H7 (cell line): ENCODE data around the gene PFDN5. TPM values are rescaled to one million over a fixed set of nuclear protein-coding genes. Genes with fewer than 3 reads are reported as not detected.
"Not testable (repeated sequence)": the region's sequence is repeated elsewhere in the genome, so short reads cannot be mapped to it uniquely, and the experiment has no call there.

Experiments
- DNase-seq: peaks from one replicate; pipeline ENCODE4 v3.0.0; 2012
- H3K27me3 ChIP-seq: 2 replicates; pipeline ENCODE4 v1.6.0; 2011; ENCODE audit warnings: mild to moderate bottlenecking, low read length; ENCODE audit not compliant: control insufficient read depth, insufficient read depth
- H3K36me3 ChIP-seq: replicated peaks from 2 replicates; pipeline ENCODE4 v1.5.1; 2011; ENCODE audit warnings: low read length; ENCODE audit not compliant: control insufficient read depth, insufficient read depth
- H3K4me3 ChIP-seq: 2 replicates; pipeline ENCODE4 v1.5.1; 2011; ENCODE audit warnings: low read depth, mild to moderate bottlenecking, control low read depth, low read length, moderate library complexity; ENCODE audit not compliant: insufficient read depth
- total RNA-seq: library from RNA; depleted of rRNA; stranded (reverse); fragments of >200 nt; shearing (Covaris generic); gene quantifications from 2 replicates; pipeline ENCODE4 v1.2.3, GENCODE V29; 2014

The PFDN5 gene
- total RNA-seq, 1 experiment from 2014 or later = 242 TPM

DNA sequence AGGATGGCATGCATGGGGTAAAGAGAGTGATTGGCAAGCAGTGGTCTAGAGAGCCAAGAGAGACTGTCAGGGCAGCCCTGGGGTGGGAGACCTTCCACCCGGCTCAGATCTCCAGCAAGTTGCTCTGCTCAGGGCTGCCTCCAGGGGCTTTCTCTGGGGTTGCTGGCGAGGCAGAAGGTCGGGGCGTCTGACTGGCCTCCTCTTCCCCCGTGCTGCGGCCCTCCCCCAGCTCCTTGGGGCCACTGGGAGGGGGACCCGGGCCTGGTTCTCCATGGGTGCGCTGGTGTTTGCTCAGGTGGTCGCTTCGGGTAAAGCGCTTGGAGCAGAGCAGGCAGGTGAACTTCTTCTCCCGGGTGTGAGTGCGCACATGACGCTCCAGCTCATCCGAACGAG lies 32.7 kb downstream of the PFDN5 start:
- no peak overlapping the region for H3K4me3 ChIP-seq
- H3K36me3 ChIP-seq = no peaks in the 10 kb centered on the region
- peak; percentile 90 for DNase-seq
- peaks cover 39% of the 10 kb centered on the region for H3K27me3 ChIP-seq

- Histone ChIP-seq H3K27me3 (peaks cover 33% of the 10 kb centered on the region), H3K4me3 (no peak overlapping the region), H3K36me3 (no peaks in the 10 kb centered on the region)
- DNase-seq = no peak
Measured at GRCh38 chr12:53330671-53331070, 35.3 kb downstream of the PFDN5 start.

DNA sequence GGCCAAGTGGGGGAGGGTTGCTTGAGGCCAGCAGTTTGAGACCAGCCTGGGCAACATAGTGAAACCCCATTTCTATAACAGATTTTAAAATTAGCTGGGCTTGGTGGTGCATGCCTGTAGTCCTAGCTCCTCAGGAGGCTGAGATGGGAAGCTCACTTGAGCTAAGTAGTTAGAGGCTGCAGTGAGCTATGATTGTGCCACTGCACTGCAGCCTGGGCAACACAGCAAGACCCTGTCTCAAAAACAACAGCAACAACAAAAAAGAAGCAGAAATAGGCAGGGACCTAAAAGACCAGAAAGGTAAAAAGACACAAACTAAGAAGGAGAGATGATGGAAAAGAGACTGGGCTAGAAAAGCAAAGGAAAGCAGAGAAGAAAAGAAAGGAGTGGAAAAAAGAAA lies 37.0 kb downstream of the PFDN5 start:
- DNase-seq, H3K36me3 ChIP-seq, H3K4me3 ChIP-seq: not testable (repeated sequence)
- H3K27me3 ChIP-seq = peaks cover 27% of the 10 kb centered on the region

GRCh38 chr12:53332744-53333143 lies 37.4 kb downstream of the PFDN5 start:
- Histone ChIP-seq H3K36me3 (no peaks in the 10 kb centered on the region), H3K27me3 (peaks cover 28% of the 10 kb centered on the region), H3K4me3 (no peak overlapping the region)
- DNase-seq = peak; percentile 39

DNA sequence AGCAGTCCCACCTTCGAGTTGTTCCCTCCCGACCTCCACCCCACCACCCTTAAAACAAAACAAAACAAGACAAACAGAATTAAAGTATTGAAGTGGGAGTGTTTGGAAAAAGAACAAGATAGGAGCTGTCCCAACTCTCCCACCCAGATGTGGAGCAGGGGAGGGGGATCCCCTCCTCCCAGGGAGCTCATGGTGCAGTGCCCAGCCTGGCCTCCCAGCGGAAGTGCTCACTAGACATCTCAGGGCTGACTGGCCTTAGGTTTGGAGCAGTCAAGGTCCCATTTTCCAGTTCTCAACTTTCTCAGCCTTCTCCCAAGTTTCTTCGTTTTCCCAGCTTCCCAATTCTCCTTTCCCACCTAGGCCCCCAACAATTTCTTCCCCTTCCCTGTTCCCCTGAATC lies 37.9 kb downstream of the PFDN5 start:
- DNase-seq = peak; percentile 38
- Histone ChIP-seq H3K4me3 (no peak overlapping the region), H3K27me3 (peaks cover 25% of the 10 kb centered on the region), H3K36me3 (no peaks in the 10 kb centered on the region)

DNA sequence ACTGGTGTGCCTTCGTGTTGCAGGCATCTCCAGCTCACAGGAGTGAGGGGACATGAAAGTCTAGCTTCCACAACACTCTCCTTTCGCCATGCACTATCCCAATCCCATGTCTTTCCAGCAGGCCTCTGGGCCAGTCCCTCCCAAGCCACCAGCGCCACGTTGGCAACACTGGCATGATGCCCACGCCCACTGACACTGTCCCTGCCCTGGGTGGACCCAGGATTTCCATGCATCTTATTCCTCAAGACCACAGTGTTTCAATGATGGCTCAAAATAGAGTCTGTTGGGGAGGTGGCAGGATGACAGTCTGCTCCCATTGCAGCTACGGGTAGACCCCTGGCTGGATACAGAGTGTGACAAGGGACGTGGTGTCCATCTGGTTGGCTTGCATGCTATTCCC lies 38.5 kb downstream of the PFDN5 start:
- no peaks in the 10 kb centered on the region for H3K36me3 ChIP-seq
- DNase-seq = peak; percentile 26
- H3K4me3 ChIP-seq = no peak overlapping the region
- H3K27me3 ChIP-seq = peaks cover 21% of the 10 kb centered on the region

GRCh38 chr12:53334822-53335221 lies 39.5 kb downstream of the PFDN5 start:
- peaks cover 18% of the 10 kb centered on the region for H3K27me3 ChIP-seq
- DNase-seq = no peak
- no peak overlapping the region for H3K4me3 ChIP-seq
- H3K36me3 ChIP-seq = no peaks in the 10 kb centered on the region

GRCh38 chr12:53336181-53336681 lies 40.9 kb downstream of the PFDN5 start, which contains the start of gene SP7:
Gene SP7, minus strand, starts transcription at chr12:53336354. Its CDS starts 708 bp downstream, at chr12:53335646.
- peak; percentile 63 for DNase-seq
- peaks cover 16% of the 10 kb centered on the region for H3K27me3 ChIP-seq
- peak within 1 kb of the TSS; percentile 16; the same call in 1 of the 2 replicates for H3K4me3 ChIP-seq
- no peaks in the 10 kb centered on the region for H3K36me3 ChIP-seq

DNA sequence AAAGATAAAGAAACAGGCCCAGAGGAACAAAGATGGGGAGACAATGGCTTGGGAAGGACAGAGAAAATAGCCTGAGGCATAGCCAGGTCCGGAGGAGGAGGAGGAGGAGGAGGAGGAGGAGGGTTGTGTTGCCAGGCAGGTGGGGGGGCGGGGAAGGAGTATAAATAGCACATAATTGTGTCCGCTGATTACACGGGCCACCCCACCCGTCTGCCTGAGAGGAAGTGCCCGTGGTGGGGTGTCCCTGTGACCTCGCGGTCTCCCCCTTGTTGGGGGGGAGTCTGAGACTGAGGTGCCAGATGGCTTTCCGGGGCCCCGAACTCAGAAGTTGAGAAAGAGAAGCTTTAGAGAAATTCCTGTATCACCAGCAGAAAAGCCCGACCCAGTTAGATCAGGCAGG lies 42.7 kb downstream of the PFDN5 start:
- H3K4me3 ChIP-seq = no peak overlapping the region
- H3K27me3 ChIP-seq = peaks cover 16% of the 10 kb centered on the region
- no peaks in the 10 kb centered on the region for H3K36me3 ChIP-seq
- peak; percentile 40 for DNase-seq

- no peaks in the 10 kb centered on the region for H3K36me3 ChIP-seq
- DNase-seq = peak; percentile 63
- H3K27me3 ChIP-seq = peaks cover 16% of the 10 kb centered on the region
- H3K4me3 ChIP-seq = no peak overlapping the region
Measured at GRCh38 chr12:53338916-53339315, 43.6 kb downstream of the PFDN5 start.

GRCh38 chr12:53340398-53340797 lies 45.1 kb downstream of the PFDN5 start:
- peaks cover 22% of the 10 kb centered on the region for H3K27me3 ChIP-seq
- DNase-seq = peak; percentile 47
- no peaks in the 10 kb centered on the region for H3K36me3 ChIP-seq
- no peak overlapping the region for H3K4me3 ChIP-seq

DNA sequence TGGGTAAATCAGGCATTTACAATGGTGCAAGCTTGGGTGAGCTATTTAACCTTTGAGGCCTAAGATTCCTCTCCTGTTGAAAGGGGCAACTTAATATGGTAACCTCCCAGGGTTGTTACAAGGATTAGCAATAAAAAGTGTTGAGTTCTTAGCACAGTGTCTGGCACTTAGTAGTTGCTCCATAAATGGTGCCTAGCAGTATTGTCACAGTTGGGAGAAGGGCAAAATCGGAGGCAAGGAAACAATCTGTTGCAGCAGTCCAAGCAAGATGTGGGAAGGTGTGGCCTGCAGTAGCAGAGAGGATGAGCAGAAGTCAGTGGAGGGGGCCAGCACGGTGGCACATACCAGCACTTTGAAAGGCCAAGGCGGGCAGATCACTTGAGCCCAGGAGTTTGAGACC lies 48.1 kb downstream of the PFDN5 start:
- Histone ChIP-seq H3K36me3 (no peaks in the 10 kb centered on the region), H3K27me3 (peaks cover 7% of the 10 kb centered on the region), H3K4me3 (no peak overlapping the region)
- DNase-seq = no peak

- peaks cover 7% of the 10 kb centered on the region for H3K27me3 ChIP-seq
- no peak for DNase-seq
Measured at GRCh38 chr12:53343969-53344368, 48.6 kb downstream of the PFDN5 start.

DNA sequence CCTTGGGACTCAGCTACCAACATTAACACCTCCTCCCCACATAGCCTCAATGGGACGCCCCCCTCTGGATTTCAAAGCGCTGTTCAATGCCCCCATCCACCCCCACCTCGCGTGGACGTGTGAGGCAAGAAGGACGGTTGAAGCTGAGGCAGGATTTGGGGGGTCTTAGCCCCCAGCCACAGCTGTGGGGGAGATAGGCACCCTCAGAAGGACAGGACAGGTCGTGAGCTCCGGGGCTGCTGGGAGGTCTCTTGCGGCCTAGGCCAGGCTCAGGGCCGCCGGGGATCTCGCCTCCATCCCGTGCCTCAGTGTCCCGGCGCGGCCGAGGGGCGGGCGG lies 49.1 kb downstream of the PFDN5 start:
- DNase-seq = no peak
- H3K27me3 ChIP-seq = peaks cover 7% of the 10 kb centered on the region
- no peaks in the 10 kb centered on the region for H3K36me3 ChIP-seq
- peak overlapping the region; percentile 70 for H3K4me3 ChIP-seq

More at GRCh38 chr12:53343969-53344368, 48.6 kb downstream of the PFDN5 start:
- Histone ChIP-seq H3K4me3 (no peak overlapping the region), H3K36me3 (no peaks in the 10 kb centered on the region)

- Histone ChIP-seq H3K4me3 (peak overlapping the region; percentile 70), H3K36me3 (no peaks in the 10 kb centered on the region), H3K27me3 (peaks cover 7% of the 10 kb centered on the region)
- peak; percentile 93 for DNase-seq
Measured at GRCh38 chr12:53344824-53345485, 49.6 kb downstream of the PFDN5 start.
